HTERT RPE-1 (cell line): ENCODE measurements around the gene ZER1.
"Not testable (repeated sequence)": the region's sequence is repeated elsewhere in the genome, so short reads cannot be mapped to it uniquely, and the experiment has no call there.

ENCODE experiments used
- in situ Hi-C: fragments of 300-500 bp; cut with MboI; formaldehyde crosslinking; loops from 4 replicates; pipeline ENCODE4 v1.14.3; 2020; ENCODE audit warnings: low sequenced_read_pairs

The ZER1 gene

DNA sequence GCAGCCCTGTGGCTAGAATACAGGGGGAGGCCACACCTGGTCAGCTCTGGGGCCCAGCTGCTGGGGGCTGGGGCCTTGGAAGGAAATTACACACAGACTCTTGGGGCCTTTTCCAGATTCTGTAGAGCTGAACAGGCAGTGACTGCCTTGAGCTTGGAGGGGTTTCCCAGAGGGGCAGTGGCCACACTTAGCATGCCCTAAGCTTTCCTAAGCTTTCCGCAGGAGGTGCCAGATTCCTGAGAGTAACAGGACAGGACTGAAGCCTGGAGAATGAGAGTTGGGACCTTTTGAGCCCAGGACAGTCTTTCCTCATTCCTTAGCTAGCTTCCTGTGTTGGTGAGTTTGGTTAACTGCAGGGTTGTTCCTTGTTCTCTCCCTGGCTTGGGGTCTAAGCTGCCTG lies 16.7 kb upstream of the ZER1 start:
- in situ Hi-C loops, result no loop called here

DNA sequence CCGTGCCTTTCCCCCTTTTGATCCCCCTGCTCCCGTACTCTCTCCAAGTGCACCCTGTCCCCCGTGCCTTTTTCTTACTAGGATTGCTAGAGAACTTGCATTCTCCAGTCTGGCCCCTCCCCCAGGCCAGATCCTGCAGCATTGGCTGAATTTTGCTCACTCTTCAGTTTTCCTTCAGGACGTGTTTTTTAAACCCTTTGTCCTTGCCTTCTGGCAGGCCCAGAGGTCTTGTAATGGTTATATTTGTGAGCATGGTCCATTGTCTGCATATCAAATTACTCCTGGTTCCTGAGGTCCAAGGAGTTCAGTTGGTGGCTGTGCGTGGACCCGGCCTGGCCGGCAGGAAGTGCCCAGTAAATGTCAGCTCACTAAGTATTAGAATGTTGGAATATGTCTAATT lies 15.9 kb upstream of the ZER1 start:
- in situ Hi-C loops, result no loop called here

DNA sequence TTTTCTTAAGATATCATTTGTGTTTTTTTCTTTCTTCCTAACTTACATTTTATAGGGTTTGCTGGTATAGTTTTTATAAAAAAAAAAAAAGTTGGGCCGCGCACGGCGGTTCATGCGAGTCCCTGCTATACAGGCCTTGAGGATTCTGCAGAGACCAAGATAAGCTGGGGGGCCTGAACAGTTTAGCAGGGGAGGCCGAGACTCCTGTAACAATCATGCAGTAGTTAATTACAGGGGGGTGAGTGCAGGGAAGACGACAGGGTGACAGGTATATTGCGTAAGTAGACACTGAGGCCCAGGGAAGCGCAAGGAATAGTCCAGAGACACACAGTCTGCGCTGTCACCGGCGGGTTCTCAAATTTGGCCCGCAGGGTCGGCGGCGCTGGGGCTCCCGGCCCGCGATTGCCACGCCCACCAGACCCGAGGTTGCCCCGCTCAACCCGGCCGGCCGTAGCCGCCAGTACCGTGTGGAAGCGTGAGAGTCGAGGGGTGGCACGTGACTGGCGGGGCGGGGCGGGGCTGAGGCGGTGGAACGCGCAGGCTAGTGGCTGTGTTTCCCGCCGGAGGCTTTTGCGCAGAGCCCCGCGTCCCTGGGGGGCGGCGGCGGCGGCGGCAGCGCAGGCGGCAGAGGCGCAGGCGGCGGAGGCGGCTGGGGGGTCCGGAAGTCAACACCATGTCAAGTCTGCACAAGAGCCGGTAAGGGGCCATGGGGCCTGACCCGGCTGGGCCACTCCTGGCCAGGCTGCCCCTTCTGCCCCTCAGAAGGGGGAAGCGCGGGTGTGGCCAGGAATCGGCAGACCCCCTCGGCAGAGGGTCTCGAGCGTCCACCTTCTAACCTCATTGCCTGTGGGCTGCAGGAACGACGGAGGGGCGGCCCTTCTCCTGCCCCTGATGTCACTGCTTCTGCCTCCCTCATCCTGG lies 15.2 kb upstream of the ZER1 start, which contains the start of gene TBC1D13:
TSS of gene TBC1D13 (plus strand) at position 573 of the 921 bp plus-strand sequence. CDS start at position 674, 101 bp downstream.
- in situ Hi-C loops, result no loop called here

DNA sequence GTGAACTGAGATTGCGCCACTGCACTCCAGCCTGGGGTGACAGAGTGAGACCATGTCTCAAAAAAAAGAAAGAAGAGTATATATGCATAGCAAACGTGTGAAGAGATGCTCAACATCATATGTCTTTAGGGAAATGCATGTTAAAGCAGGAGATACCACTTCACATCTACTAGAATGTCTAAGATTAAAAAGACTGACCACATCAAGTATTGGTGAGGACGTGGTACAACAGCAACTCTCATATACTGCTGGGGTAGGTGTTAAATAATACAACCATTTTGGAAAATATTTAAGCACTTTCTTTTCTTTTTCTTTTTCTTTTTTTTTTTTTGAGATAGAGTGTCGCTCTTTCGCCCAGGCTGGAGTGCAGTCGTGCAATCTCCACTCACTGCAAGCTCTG lies 13.7 kb upstream of the ZER1 start:
- in situ Hi-C loops, result no loop called here

DNA sequence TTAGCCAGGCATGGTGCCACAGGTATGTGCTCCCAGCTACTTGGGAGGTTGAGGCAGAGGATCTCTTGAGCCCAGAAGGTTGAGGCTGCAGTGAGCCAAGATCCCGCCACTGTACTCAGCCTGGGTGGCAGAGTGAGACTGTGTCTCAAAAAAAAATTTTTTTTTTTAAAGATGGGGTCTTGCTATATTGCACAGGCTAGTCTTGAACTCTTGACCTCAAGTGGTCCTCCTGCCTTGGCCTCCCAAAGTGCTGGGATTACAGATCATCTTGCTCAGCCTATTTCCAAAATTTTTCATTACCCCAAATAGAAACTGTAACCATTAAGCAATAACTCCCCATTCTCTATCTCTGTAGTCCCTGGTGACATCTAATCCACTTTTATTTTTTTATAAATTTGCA lies 10.9 kb upstream of the ZER1 start:
- in situ Hi-C loops, result no loop called here

DNA sequence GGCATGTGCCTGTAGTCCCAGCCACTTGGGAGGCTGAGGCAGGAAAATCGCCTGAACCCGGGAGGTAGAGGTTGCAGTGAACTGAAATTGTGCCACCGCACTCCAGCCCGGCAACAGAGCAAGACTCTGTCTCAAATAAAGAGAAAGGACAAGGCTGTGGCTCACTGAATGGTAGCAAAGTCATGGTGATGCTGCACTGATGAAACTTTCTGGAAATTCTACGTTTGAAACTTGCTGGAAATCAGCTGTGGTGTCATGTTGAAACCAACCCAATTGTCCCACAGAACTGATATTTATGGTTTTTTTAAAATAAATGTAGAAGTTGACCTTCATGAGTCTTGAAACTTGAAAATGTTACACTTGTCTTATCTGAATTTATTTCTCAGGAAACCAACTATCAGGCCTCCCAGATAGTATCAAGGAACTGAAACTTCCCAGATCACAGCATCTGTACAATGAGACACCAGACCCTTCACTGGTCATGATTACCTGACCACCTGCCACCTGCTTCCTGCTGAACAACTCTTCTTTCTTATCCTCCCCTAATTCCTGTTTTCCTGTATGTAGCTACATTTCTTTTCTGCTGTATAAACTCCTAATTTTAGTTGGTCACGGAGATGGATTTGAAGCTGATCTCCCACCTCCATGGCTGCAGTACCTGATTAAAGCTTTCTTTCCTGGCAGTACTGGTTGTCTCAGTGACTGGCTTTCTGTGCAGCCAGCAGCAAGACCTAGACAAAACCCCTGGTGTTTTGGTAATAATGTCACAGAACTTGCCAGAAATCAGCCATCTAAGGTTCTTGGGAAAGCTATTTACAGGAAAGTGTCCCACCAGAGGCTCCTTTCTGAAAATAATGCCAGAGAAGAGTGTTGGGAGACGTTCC lies 9.7 kb upstream of the ZER1 start:
- in situ Hi-C loops, result no loop called here

DNA sequence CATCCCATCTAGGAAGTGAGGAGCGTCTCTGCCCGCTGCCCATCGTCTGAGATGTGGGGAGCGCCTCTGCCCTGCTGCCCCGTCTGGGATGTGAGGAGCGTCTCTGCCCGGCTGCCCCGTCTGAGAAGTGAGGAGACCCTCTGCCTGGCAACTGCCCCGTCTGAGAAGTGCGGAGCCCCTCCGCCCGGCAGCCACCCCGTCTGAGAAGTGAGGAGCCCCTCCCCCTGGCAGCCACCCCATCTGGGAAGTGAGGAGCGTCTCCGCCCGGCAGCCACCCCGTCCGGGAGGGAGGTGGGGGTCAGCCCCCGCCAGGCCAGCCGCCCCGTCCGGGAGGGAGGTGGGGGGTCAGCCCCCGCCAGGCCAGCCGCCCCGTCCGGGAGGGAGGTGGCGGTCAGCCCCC lies 8.4 kb upstream of the ZER1 start:
- in situ Hi-C loops, result not testable (repeated sequence)

DNA sequence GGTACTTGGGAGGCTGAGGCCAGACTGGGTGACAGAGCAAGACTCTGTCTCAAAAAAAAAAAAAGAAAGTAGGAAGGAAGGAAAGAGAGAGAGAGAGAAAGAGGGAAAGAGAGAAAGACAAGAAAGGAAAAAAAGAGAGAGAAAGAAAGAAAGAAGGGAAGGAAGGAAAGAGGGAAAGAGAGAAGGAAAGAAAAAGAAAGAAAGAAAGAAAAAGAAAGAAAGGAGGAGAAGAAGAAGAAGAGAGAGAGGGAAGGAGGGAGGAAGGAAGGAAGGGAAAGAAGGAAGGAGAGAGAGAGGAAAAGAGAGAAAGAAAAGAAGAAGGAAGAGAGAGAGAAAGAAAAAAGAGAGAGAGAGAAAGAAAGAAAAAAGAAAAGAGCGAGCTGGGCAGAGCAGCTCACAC lies 3.1 kb upstream of the ZER1 start:
- in situ Hi-C loops, result no loop called here

DNA sequence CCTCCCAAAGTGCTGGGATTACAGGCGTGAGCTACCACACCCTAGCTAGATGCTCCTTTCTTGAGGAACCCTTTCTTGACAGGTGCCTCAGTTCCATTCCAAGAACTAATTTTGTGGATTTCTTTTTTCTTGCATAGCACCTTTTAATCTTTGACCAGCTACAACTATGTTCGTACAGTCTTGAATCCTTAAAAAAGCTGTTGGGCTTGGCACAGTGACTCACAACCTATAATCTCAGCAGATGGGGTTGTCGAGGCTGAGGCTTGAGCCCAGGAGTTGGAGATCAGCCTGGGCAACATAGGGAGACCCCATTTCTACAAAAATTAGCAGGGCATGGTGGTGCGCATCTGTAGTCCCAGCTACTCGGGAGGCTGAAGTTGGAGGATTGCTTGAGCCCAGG lies 1.3 kb upstream of the ZER1 start:
- in situ Hi-C loops, result no loop called here

DNA sequence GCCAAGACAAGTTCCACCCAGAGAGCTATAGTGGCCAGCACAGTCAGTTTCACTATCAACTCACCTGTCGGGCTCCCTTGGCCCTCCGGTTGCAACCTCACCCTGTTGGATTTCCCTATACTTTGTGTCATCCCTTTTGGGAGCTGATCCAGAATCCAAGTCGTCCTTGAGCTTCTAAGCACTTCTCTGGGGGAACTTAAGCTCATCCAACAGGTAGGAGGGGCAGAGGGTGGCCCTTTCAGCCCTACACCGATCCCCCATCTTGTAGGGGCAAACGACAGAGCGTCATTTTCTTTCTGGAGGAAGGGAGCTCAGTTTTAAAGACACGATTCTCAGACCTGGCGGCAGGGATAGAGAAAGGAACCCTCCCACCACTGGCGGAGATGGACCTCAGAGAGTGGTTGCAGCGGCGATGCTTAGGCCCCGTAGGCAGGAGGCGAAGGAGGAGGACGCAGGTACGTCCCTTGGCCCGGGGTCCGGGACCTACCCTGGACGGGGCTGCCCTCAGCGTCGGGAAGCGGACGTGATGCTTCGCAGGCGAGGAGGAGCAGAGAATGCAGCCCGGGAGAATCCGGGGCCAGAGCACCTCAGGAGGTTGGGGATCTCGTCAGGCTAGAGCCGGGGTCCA lies 519 bp downstream of the ZER1 start:
- in situ Hi-C loops, result no loop called here

DNA sequence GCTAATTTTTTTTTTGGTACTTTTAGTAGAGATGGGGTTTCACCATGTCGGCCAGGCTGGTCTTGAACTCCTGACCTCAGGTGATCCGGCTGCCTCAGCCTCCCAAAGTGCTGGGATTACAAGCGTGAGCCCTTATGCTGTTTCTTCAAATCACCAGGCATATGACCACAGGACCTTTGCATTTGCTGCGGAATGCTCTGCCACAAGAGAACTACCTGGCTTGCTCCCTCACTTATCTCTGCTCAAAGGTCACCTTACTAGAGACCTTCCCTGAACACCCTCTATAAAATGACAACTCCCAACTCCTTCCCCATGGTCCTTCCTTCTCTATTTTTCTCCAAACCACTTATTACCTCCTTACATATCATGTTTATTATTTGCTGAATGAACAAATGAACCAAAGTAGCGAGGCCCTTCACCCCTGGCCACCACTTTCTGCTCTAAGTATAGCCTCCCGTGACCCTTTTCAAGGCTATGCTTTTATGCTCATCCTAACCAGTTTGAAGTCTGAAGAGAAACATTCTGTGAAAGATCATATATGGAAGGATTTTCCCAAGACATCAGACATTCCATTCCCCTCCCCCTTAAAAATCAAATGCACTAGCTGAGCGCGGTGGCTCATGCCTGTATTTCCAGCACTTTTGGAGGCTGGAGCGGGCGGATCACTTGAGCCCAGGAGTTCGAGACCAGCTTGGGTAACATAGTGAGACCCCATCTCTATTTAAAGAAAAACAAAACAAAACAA lies 1.3 kb downstream of the ZER1 start:
- in situ Hi-C loops, result no loop called here

DNA sequence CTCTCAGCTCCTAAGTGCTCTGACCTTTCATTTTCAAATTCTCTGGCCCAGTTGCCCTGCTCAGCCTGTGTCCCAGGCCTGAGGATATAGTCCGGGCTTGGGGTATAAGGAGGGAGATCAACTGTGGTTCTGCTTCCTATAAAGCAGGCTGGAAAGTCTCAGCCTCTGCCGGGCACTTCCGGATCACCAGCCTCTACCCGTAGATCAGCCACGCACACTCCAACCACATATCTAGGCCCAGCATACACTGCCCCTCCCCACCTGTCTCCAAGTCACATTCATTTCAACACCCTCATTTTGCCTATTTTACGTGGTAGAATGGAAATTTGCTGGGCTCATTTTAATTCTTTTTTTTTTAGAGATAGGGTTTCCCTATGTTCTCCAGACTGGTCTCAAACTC lies 3.1 kb downstream of the ZER1 start:
- in situ Hi-C loops, result no loop called here

DNA sequence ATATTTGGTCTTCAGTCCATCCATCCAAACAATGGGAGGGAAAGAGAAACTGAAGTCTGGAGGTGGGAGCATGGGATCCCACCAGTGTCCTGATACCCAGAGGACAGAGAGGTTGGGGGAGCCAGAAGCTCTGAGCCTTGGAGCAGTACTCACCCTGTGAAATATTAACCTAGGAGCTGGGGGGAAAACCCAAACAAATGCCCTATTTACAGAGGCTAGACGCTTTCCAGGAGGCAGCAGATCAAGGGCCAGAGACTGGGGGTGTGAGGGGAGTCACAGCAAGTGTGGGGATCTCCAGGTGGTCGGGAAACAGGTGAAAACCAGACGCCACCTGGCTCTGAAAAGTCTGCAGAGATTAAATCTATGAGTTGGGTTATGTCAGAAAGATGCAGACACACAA lies 6.2 kb downstream of the ZER1 start:
- in situ Hi-C loops, result no loop called here

DNA sequence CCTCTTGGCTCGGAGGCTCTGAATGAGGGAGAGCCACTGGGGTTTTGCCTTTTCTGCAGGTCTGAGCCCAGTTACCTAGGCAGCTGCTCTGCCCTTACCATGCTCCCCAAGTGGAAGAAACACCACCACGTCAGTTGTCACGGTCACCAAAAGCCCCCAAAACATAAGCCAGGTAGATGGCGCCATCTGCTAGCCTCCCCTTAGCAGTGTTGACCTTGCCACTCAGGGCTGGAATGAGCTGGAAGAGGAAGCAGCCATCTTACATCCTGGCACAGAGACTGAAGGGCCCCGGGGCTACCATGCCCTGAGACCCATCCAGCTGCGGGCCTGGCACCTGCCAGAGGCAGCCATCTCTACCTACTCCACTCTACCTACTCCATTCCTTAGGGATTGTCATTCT lies 7.4 kb downstream of the ZER1 start:
- in situ Hi-C loops, result no loop called here

DNA sequence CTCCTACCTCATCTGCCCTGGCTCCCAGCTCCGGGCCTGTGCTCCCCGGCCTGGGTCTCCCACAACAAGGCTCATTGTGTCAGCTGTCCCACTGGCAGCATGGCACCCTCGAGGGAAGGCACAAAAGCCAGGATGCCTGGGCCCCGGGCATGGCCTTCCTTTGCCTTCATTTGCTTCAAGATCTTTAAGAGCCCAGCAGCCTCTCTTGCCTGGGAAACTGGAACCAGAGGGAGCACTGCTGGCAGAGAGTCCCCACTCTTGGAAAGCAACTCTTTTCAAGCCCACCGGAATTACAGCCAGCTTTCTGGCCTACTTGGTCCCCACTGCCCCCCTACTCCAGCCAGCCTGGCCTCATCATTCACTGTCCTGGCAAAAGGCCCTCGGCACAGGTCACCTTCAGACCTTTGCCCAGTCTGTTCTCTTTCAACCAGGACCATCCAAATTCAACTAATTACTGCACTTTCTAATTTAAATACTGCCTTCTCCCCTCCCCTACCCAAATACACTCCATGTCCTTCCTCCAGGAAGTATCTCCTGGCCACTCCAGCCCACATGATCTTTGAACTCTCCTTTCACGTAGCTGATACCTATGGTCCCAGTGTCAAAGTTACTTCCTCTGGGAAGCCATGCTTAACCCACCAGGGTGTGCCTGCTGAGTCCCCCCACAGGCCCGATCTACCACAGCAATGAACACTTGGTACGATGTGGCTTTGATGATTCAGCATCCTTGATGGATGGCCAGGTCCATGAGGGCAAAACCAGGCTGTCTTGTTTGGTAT lies 8.9 kb downstream of the ZER1 start:
- in situ Hi-C loops, result no loop called here

DNA sequence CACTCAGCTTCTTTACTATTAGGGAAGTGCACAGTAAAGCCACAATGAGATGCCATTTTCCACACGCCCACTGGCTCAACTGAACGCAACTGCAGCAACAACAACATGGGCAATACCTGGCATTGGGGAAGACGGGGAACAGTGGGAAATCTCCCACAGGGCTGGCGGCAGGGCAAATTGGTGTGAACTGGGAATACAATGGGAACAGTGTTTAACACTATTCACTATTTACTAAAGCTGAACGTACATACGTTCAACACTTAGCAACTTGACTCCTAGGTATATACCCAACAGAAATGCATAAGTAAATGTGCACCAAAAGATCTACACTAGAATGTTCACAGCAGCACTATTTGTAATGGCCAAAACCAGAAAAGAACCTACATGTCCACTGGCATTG lies 14.1 kb downstream of the ZER1 start:
- in situ Hi-C loops, result no loop called here

DNA sequence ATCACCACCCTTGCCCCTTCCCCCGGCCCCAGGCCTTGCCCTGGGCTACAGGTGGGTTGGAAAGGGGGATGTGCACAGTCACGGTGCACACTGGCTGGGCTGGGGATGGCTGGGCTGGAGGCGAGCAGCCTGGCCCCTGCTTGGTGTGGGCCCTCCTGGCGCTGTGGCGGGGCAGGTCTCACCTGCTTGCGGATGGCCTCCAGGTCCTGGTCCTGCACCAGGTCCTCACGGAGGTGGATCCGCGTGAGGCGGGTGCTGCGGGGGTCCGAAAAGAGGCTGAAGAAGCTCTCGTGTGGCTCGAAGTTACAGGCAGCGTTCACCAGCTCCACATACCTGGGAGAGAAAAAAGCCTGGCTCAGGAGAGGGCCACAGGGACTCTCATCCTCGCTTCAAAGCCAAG lies 18.1 kb downstream of the ZER1 start:
- in situ Hi-C loops, result no loop called here

DNA sequence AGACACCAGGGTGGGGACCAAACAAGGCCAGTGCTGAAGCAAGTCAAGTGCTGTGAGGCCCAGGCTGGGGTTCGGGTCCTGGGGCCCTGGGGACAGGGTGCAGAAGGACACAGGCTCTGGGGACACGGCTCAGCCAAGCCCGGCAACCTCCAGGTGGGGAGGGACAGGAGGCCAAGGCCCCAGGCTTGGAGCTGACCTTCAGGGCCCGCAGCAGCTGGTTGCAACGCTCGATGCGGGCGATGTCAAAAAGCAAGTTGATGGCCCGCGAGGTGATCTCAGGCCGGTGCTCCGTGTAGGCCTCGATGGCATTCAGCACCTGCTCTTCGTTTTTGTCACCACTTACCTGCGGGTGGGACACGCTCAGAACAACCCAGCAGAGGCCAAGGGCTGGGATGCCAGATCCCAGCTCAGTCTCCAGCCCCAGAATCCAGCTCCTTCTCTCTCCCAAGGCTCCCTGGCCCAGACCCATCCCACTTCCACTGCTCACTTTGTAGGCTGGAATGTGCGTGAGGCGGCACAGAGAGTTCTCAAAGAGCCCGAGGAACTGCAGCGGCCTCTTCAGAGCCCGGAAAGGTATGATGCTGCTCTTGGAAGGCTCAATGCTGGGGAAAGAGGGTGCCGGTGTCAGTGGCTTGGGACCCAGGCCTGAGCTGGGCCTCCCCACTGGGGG lies 20.7 kb downstream of the ZER1 start:
- in situ Hi-C loops, result no loop called here

DNA sequence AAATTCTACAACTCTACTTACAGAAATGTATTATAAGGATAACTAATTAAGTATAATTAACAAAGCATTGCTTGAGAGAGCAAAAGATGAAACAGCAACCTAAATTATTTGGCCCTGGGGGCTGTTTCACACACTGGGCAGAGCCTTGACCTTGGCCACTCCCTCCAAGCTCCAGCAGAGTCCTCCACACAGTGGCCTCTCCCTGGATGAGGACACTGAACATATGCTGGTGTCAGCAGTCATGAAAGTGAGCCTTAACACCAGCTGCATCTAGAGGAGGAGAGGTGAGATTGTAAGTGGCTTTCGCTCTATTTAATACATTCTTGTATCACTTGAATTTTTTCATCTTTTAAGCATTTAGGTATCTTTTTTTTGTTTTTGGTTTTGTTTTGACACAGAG lies 24.5 kb downstream of the ZER1 start:
- in situ Hi-C loops, result no loop called here
